ENCODE data around the gene QKI.
"Not testable (repeated sequence)": the region's sequence is repeated elsewhere in the genome, so short reads cannot be mapped to it uniquely, and the experiment has no call there.

GRCh38 chr6:163439390-163439789 is 24.9 kb downstream of the QKI start:
- TF ChIP-seq, protein P1, sequence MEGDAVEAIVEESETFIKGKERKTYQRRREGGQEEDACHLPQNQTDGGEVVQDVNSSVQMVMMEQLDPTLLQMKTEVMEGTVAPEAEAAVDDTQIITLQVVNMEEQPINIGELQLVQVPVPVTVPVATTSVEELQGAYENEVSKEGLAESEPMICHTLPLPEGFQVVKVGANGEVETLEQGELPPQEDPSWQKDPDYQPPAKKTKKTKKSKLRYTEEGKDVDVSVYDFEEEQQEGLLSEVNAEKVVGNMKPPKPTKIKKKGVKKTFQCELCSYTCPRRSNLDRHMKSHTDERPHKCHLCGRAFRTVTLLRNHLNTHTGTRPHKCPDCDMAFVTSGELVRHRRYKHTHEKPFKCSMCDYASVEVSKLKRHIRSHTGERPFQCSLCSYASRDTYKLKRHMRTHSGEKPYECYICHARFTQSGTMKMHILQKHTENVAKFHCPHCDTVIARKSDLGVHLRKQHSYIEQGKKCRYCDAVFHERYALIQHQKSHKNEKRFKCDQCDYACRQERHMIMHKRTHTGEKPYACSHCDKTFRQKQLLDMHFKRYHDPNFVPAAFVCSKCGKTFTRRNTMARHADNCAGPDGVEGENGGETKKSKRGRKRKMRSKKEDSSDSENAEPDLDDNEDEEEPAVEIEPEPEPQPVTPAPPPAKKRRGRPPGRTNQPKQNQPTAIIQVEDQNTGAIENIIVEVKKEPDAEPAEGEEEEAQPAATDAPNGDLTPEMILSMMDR (conservative IDR thresholded peaks at IDR 0.05 in 1 of 2, IDR thresholded peaks at IDR 0.05 in 1 of 2; ENCODE audit: low read depth in 1 of 2, low read length in 2 of 2): not testable (repeated sequence)
- TF ChIP-seq EZH2 (IDR thresholded peaks at IDR 0.05; ENCODE audit: low read length, missing control alignments): not testable (repeated sequence)
